HepG2 (cell line): ENCODE measurements around the gene INPP4B. TPM values are rescaled to one million over a fixed set of nuclear protein-coding genes. Genes with fewer than 3 reads are reported as not detected.

Experiments
- ATAC-seq: fragments of 200-7000 bp; cut with Tn5 transposase; 3 replicates; pipeline ENCODE4 v1.9.1; 2020; ENCODE audit warnings: mild to moderate bottlenecking, moderate library complexity
- BruUV-seq: library from RNA; stranded (reverse); fragments of 400-500 nt; replicated peaks from 2 replicates; lab custom pipeline; 2021; lab: Mats Ljungman, UMichigan
- CTCF ChIA-PET: fragments of 300-600 bp; formaldehyde crosslinking; extraction: SDS; loops from one replicate; lab custom pipeline; 2021; ENCODE audit warnings: low total read pairs, inconsistent platforms, low intra/inter-chr PET ratio; lab: Yijun Ruan, JAX
- POLR2A ChIA-PET: fragments of 350-600 bp; sonication (Branson Sonifier 250); formaldehyde crosslinking; loops from one replicate; lab custom pipeline; 2020; ENCODE audit warnings: antibody characterized with exemption, inconsistent platforms; lab: Yijun Ruan, JAX
- DNase-seq: peaks from one replicate; pipeline ENCODE4 v3.0.0-alpha.2; 2015; ENCODE audit warnings: low spot score
- FAIRE-seq: peaks from 3 replicates; lab custom pipeline; 2011; peaks lifted over from hg19 to GRCh38; lab: Jason Lieb, UNC
- H2AFZ ChIP-seq: one replicate; pipeline ENCODE4 v1.6.1; 2011; ENCODE audit warnings: low read length, inconsistent platforms
- H3K27ac ChIP-seq: fragments of 300-600 bp; 3 replicates; pipeline ENCODE4 v1.8.0; 2011; ENCODE audit warnings: mixed run types, mild to moderate bottlenecking, mixed read lengths, low read length, inconsistent platforms; ENCODE audit not compliant: insufficient read depth; ENCODE audit errors: extremely low read length
- H3K27me3 ChIP-seq, 2 experiments: fragments of 200-600 bp in 1 of 2; 2 replicates in 1 of 2; 3 replicates in 1 of 2; pipeline versions ENCODE4 v1.6.0 to v1.8.0; 2011; ENCODE audit warnings: low read length in 2 of 2, mild to moderate bottlenecking in 2 of 2, moderate library complexity in 2 of 2, inconsistent platforms in 1 of 2; ENCODE audit not compliant: insufficient read depth in 2 of 2, control insufficient read depth in 1 of 2
- H3K36me3 ChIP-seq, 2 experiments: fragments of 200-600 bp in 1 of 2; replicated peaks in 1 of 2; 2 replicates in 1 of 2; 3 replicates in 1 of 2; pipeline versions ENCODE4 v1.5.1 to v1.8.0; 2011; ENCODE audit warnings: low read length in 2 of 2, inconsistent platforms in 1 of 2; ENCODE audit not compliant: insufficient read depth in 2 of 2, control insufficient read depth in 1 of 2
- H3K4me1 ChIP-seq: 2 replicates; pipeline ENCODE4 v1.5.1; 2012; ENCODE audit warnings: low read length, inconsistent platforms; ENCODE audit not compliant: insufficient read depth
- H3K4me2 ChIP-seq: 2 replicates; pipeline ENCODE4 v1.6.0; 2011; ENCODE audit warnings: low read depth, low read length, inconsistent platforms
- H3K4me3 ChIP-seq, 3 experiments: fragments of 200-600 bp in 1 of 3; sonication (generic), shearing (Covaris generic) in 1 of 3; replicated peaks in 1 of 3; 2 replicates each; pipeline ENCODE4 v1.5.1; 2011 to 2016; ENCODE audit warnings: low read length in 3 of 3, inconsistent platforms in 2 of 3, low read depth in 2 of 3, mild to moderate bottlenecking in 2 of 3, control low read depth in 1 of 3, mixed read lengths in 1 of 3; ENCODE audit not compliant: insufficient read depth in 1 of 3
- H3K79me2 ChIP-seq: one replicate; pipeline ENCODE4 v1.6.1; 2011; ENCODE audit warnings: low read length, inconsistent platforms; ENCODE audit not compliant: insufficient read depth
- H3K9ac ChIP-seq: 2 replicates; pipeline ENCODE4 v1.6.0; 2011; ENCODE audit warnings: mild to moderate bottlenecking, low read depth, low read length, inconsistent platforms; ENCODE audit not compliant: insufficient read depth
- H3K9me3 ChIP-seq: 2 replicates; pipeline ENCODE4 v1.5.1; 2012; ENCODE audit warnings: mild to moderate bottlenecking, low read length
- H4K20me1 ChIP-seq: 2 replicates; pipeline ENCODE4 v1.6.0; 2011; ENCODE audit warnings: inconsistent platforms, mild to moderate bottlenecking, low read length, moderate library complexity; ENCODE audit not compliant: insufficient read depth
- GMEB1 ChIP-seq: sonication (generic); formaldehyde crosslinking; IDR thresholded peaks from 2 replicates; pipeline ENCODE4 v1.5.1; 2020; ENCODE audit warnings: missing genetic modification reagents, mild to moderate bottlenecking, borderline replicate concordance
- ZBTB4 ChIP-seq: sonication (generic); formaldehyde crosslinking; IDR thresholded peaks from 2 replicates; pipeline ENCODE4 v1.4.0; 2020; ENCODE audit warnings: missing genetic modification reagents, mild to moderate bottlenecking, borderline replicate concordance
- WGBS: methylation state at CpG from one replicate; pipeline ENCODE4 v1.1.6; 2017; ENCODE audit warnings: low lambda C conversion rate; 5-methylcytosine and 5-hydroxymethylcytosine counted together
- in situ Hi-C: cut with HindIII; loops from 2 replicates; pipeline ENCODE4 v1.10.0; 2017; ENCODE audit warnings: low pct_unique_long_range_greater_than_20kb; ENCODE audit not compliant: extremely low pct_ligation_motif_present
- intact Hi-C: fragments of 100-400 bp; cut with micrococcal nuclease; formaldehyde crosslinking; loops from one replicate; pipeline ENCODE4 v1.10.0; 2022; ENCODE audit not compliant: unreplicated experiment
- polyA plus RNA-seq, 8 experiments: library from polyadenylated mRNA; depleted of rRNA in 3 of 8; stranded (reverse) in 7 of 8; unstranded in 1 of 8; fragments of >200 nt; fragmentation: Illumina TruSeq in 4 of 8; extraction: Trizol in 4 of 8; gene quantifications; 2 replicates each; pipeline versions ENCODE4 v1.2.1 to v1.2.3, GENCODE V29; 2011 to 2016; ENCODE audit warnings: low read depth in 4 of 8, missing spikeins in 1 of 8, mixed read lengths in 1 of 8; ENCODE audit not compliant: insufficient read depth in 1 of 8
- total RNA-seq, 5 experiments: library from RNA; depleted of rRNA; stranded (reverse); fragments of >200 nt; fragmentation: Illumina TruSeq; extraction: Trizol; gene quantifications; 2 replicates each; pipeline ENCODE4 v1.2.3, GENCODE V29; 2016; ENCODE audit warnings: low read depth in 1 of 5

INPP4B gene
- total and polyA plus RNA-seq, 2 of the 13 experiments (the other 11 are each of a cell fraction or from before 2014, with no cell fraction given): not detected

GRCh38 chr4:142345924-142346323, 500.2 kb downstream of the INPP4B start (continued):
- TF ChIP-seq ZBTB4 (CRISPR knock-in tag): no peak

- Histone ChIP-seq H3K9me3 (no peaks in the 10 kb centered on the region), H3K79me2 (no peaks in the 10 kb centered on the region), H3K4me2 (no peak overlapping the region), H3K27me3 (no peaks in the 10 kb centered on the region), H4K20me1 (no peaks in the 10 kb centered on the region), H2AFZ (no peak overlapping the region), H3K36me3 (no peaks in the 10 kb centered on the region), H3K4me1 (no peaks in the 10 kb centered on the region), H3K27ac (no peak overlapping the region), H3K9ac (no peak overlapping the region), H3K4me3 (no peak overlapping the region)
- FAIRE-seq (no peak), DNase-seq (no peak), ATAC-seq (no peak)
- no peak for TF ChIP-seq GMEB1 (CRISPR knock-in tag)
- BruUV-seq: no TSS peak
- 8% methylated on average over 4 of the region's 4 CpGs for WGBS
- in situ Hi-C loops: no loop called here
- ChIA-PET POLR2A (no interaction called here), CTCF (no interaction called here)
- intact Hi-C loops: no loop called here
These were observed 504.8 kb downstream of the INPP4B start for GRCh38 chr4:142341268-142341667.
